Cardiac muscle cell (in vitro differentiated cells and primary cell): Measurements from ENCODE around the gene CACNG1. TPM values are rescaled to one million over a fixed set of nuclear protein-coding genes. Genes with fewer than 3 reads are reported as not detected.

Experiments used
- DNase-seq, 2 donors: peaks; one replicate each; pipeline versions ENCODE4 v3.0.0 to v3.0.0-alpha.2; 2010 to 2017; ENCODE audit warnings: low read depth in 1 of 2, low spot score in 1 of 2
- H3K27ac ChIP-seq: fragments of 200-600 bp; sonication (generic); 2 replicates; pipeline ENCODE4 v1.5.1; 2016
- H3K27me3 ChIP-seq: fragments of 200-600 bp; sonication (generic); 2 replicates; pipeline ENCODE4 v1.6.0; 2016; ENCODE audit warnings: control low read depth
- H3K36me3 ChIP-seq: fragments of 200-600 bp; sonication (generic); 2 replicates; pipeline ENCODE4 v1.5.1; 2016; ENCODE audit warnings: control low read depth
- H3K4me1 ChIP-seq: fragments of 200-600 bp; sonication (generic); 2 replicates; pipeline ENCODE4 v1.8.1; 2017; ENCODE audit warnings: low read depth, mild to moderate bottlenecking, mixed run types
- H3K4me3 ChIP-seq: fragments of 200-600 bp; sonication (generic); 2 replicates; pipeline ENCODE4 v1.5.1; 2016; ENCODE audit warnings: mild to moderate bottlenecking
- H3K9me3 ChIP-seq: fragments of 200-600 bp; sonication (generic); 2 replicates; pipeline ENCODE4 v1.5.1; 2017; ENCODE audit warnings: low read depth, mild to moderate bottlenecking, control low read depth
- polyA plus RNA-seq: library from polyadenylated mRNA; unstranded; fragments of >200 nt; fragmentation: Nextera tagmentation; extraction: Ambion mirVana; gene quantifications from 2 replicates; pipeline ENCODE4 v1.2.1, GENCODE V29; 2016
- total RNA-seq: library from RNA; depleted of rRNA; stranded (reverse); fragments of >200 nt; gene quantifications from 2 replicates; pipeline ENCODE4 v1.2.3, GENCODE V29; 2016
- TF ChIP-seq, protein P1 (sequence below): IDR thresholded peaks from 2 replicates; pipeline ENCODE4 v1.5.1; 2012; ENCODE audit warnings: low read depth, mild to moderate bottlenecking, low read length

Gene CACNG1
- total and polyA plus RNA-seq, 2 experiments from 2014 or later = not detected

DNA sequence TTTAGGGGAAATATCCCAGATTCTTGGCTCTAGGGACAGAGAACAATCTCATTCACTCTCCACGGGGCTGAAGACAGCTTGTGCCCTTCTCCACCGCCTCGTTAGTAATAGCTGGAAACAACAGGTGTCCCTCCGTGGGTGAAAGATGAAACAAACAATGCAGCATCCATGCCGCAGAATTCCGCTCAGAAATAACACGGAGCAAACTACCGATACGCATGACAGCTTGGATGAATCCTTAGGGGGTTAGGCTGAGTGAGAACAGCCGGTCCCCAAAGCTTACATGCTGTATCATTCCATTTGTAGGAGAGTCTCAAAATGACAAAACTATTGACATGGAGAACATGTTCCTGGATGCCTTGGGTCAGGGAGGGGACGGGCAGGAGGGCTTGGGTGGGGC, 29.4 kb upstream of the CACNG1 start:
- no peak for DNase-seq
- H3K27me3 ChIP-seq = no peaks in the 10 kb centered on the region
- TF ChIP-seq, protein P1, sequence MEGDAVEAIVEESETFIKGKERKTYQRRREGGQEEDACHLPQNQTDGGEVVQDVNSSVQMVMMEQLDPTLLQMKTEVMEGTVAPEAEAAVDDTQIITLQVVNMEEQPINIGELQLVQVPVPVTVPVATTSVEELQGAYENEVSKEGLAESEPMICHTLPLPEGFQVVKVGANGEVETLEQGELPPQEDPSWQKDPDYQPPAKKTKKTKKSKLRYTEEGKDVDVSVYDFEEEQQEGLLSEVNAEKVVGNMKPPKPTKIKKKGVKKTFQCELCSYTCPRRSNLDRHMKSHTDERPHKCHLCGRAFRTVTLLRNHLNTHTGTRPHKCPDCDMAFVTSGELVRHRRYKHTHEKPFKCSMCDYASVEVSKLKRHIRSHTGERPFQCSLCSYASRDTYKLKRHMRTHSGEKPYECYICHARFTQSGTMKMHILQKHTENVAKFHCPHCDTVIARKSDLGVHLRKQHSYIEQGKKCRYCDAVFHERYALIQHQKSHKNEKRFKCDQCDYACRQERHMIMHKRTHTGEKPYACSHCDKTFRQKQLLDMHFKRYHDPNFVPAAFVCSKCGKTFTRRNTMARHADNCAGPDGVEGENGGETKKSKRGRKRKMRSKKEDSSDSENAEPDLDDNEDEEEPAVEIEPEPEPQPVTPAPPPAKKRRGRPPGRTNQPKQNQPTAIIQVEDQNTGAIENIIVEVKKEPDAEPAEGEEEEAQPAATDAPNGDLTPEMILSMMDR = no peak
- H3K36me3 ChIP-seq = no peaks in the 10 kb centered on the region
- no peaks in the 10 kb centered on the region for H3K9me3 ChIP-seq
- H3K4me1 ChIP-seq = peaks cover 4% of the 10 kb centered on the region
- H3K4me3 ChIP-seq = no peak overlapping the region
- no peak overlapping the region for H3K27ac ChIP-seq

DNA sequence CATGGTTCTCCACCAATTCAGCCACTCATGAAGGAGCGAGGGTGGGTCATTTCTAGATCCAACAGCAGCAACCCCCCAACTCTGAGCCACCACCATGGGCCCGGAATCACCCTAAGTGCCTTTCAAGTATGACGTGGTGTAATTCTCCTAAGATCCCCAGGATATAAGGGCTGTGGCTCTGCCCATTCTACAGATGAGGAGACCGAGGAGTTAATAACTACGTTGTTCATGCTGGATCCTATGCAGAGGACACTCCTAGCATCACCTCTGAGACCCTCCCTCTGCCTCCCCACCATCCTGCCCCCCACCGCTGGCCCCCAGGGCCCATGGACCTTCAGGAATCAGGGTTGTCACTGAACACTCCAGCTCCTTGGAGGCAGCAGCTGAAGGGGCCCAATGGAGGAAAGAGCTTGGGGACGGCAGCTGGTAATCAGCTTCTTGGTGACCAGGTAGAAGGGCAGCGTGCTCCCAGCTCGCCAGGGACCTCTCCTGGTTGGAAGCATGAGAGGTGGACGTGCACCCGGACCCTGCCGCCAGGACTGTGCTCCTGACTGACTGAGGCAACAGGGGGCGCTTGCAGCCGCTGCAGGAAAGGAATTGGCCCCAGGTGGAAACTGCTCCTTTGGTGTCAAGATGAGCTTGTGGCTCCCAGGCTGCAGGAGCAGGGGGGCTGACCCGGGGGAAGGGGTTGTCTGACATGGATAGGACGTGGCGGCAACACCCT, 28.2 kb upstream of the CACNG1 start:
- H3K4me1 ChIP-seq = peaks cover 4% of the 10 kb centered on the region
- DNase-seq = no peak
- no peaks in the 10 kb centered on the region for H3K9me3 ChIP-seq
- no peaks in the 10 kb centered on the region for H3K36me3 ChIP-seq
- TF ChIP-seq, protein P1 = no peak
- H3K27ac ChIP-seq = no peak overlapping the region
- H3K4me3 ChIP-seq = no peak overlapping the region
- H3K27me3 ChIP-seq = no peaks in the 10 kb centered on the region

DNA sequence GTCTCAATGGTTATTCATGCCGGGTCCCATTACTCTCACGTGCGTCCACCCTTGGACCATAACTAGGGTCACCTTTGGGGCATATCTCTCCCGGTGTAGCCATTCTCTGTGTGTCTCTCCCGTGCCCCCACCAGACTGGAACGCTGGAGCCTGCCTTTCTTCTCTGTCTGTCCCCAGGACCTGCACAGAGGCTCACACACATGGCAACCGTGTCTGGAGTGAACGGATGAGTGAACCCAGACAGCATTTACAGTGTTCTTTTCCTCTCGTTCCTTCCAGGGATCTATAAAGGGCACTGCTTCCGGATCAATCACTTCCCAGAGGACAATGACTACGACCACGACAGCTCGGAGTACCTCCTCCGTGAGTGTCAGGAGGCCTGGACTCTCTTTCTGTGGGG, 26.4 kb upstream of the CACNG1 start:
- DNase-seq = no peak
- no peak overlapping the region for H3K27ac ChIP-seq
- no peak overlapping the region for H3K4me3 ChIP-seq
- H3K4me1 ChIP-seq = peaks cover 4% of the 10 kb centered on the region
- H3K27me3 ChIP-seq = no peaks in the 10 kb centered on the region
- H3K36me3 ChIP-seq = no peaks in the 10 kb centered on the region
- no peaks in the 10 kb centered on the region for H3K9me3 ChIP-seq
- TF ChIP-seq, protein P1 = no peak

DNA sequence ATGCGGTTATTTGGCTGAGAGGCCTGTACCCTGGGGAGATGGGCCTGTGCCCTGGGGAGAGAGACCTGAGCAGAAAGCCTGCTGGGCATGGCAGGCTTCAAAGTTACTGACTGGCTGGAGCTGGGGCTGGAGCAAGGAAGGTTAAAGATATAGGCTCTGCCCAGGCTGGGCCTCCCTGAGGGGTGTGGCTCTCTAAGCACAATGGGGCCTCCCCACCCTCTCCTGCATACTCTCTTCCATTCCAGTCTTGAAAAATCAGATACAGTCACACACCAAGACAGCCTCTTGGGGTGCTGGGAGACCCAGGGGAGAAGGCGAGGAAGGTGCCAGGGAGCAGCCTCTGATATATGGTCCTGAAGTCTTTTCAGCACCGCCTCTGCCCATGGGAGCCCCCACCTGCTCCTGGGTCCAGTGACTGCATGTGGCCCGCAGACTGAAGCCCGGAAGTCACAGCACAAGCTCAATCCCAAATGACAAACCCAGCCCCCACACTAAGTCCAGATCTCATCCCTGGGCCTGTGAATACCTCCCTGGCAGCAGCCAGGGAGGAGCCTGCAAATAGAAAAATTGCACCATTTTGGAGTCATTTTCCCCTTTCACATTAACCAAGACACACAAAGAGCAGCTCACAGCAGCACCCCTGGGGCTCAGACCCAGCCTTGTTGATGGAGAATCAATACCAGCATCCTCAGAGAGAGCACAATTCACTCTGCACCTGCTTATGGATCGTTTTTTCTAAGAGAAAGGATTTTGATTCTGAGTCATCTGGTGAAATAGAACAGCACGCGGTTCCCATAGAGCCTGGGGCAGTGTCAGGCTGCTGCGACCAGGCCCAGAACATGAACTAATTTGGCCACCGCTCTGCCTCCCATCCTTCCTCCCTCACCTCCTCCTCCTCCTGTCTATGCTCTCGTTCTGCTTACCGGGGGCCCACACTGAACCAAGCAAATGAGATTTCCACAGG, 25.6 kb upstream of the CACNG1 start:
- no peaks in the 10 kb centered on the region for H3K36me3 ChIP-seq
- no peak overlapping the region for H3K27ac ChIP-seq
- peak in 1 of 2 donors; percentile 17 for DNase-seq
- H3K4me3 ChIP-seq = no peak overlapping the region
- no peaks in the 10 kb centered on the region for H3K9me3 ChIP-seq
- H3K27me3 ChIP-seq = no peaks in the 10 kb centered on the region
- TF ChIP-seq, protein P1 = no peak
- peaks cover 4% of the 10 kb centered on the region for H3K4me1 ChIP-seq

DNA sequence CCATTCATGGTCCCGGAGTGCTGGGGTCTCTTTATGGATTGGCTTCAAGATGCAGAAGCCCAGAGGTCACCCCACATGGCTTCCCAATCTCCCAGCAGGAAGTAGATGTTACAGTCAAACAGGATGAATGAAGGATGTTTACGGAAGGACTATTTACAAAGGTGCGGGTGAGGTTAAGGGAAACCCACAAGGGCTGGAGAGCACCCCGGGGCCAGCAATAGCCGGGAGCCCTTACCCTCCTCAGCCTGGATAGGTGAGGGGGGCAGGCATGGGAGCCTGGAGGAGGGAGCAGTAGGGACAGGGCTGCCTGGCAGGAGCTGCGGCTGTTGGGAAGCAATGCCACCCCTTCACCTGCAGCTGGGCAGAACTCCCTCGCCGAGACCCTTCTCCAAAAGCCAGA, 24.5 kb upstream of the CACNG1 start:
- Histone ChIP-seq H3K4me1 (peaks cover 4% of the 10 kb centered on the region), H3K9me3 (no peaks in the 10 kb centered on the region), H3K27me3 (no peaks in the 10 kb centered on the region), H3K36me3 (no peaks in the 10 kb centered on the region), H3K27ac (no peak overlapping the region), H3K4me3 (no peak overlapping the region)
- TF ChIP-seq, protein P1 = no peak
- DNase-seq = no peak
